ENCODE data around the gene RNF26.
A peak's percentile ranks its signal among the peaks of the same experiment; 100 is the strongest.

RNF26 gene

GRCh38 chr11:119320776-119321524 lies 13.4 kb upstream of the RNF26 start:
- peaks cover 12 to 34% of the 10 kb centered on the region in 2 donors for H3K4me1 ChIP-seq (ENCODE audit: control insufficient read depth in 2 of 2, insufficient read depth in 2 of 2, low read length in 2 of 2)
- H3K36me3 ChIP-seq (ENCODE audit: control insufficient read depth in 2 of 2, insufficient read depth in 2 of 2, low read length in 2 of 2): no peaks in the 10 kb centered on the region
- peak overlapping the region; percentile 44 to 70 for H3K4me3 ChIP-seq (ENCODE audit: low read length in 2 of 2)

GRCh38 chr11:119322360-119322739 lies 12.0 kb upstream of the RNF26 start:
- peak overlapping the region in 1 of 2 donors; percentile 13 for H3K27ac ChIP-seq (ENCODE audit: low read depth in 2 of 2, low read length in 2 of 2)

More at GRCh38 chr11:119320776-119321524, 13.4 kb upstream of the RNF26 start:
- peak overlapping the region; percentile 77 to 83 for H3K27ac ChIP-seq (ENCODE audit: low read depth in 2 of 2, low read length in 2 of 2)
- H3K9ac ChIP-seq (ENCODE audit: low read depth in 1 of 2, low read length in 2 of 2): peak overlapping the region; percentile 38 to 70
- no peaks in the 10 kb centered on the region for H3K9me3 ChIP-seq (ENCODE audit: control insufficient read depth in 2 of 2, low read length in 2 of 2)
- H3K27me3 ChIP-seq (ENCODE audit: control insufficient read depth in 2 of 2, insufficient read depth in 2 of 2, low read length in 2 of 2): peaks cover 10 to 32% of the 10 kb centered on the region in 2 donors

GRCh38 chr11:119322921-119323531 lies 11.3 kb upstream of the RNF26 start:
- H3K27ac ChIP-seq (ENCODE audit: low read depth in 2 of 2, low read length in 2 of 2): no peak overlapping the region
- no peak overlapping the region for H3K9ac ChIP-seq (ENCODE audit: low read depth in 1 of 2, low read length in 2 of 2)
- no peaks in the 10 kb centered on the region for H3K9me3 ChIP-seq (ENCODE audit: control insufficient read depth in 2 of 2, low read length in 2 of 2)
- peaks cover 2 to 25% of the 10 kb centered on the region in 2 donors for H3K27me3 ChIP-seq (ENCODE audit: control insufficient read depth in 2 of 2, insufficient read depth in 2 of 2, low read length in 2 of 2)
- peaks cover 11 to 24% of the 10 kb centered on the region in 2 donors for H3K4me1 ChIP-seq (ENCODE audit: control insufficient read depth in 2 of 2, insufficient read depth in 2 of 2, low read length in 2 of 2)
- H3K36me3 ChIP-seq (ENCODE audit: control insufficient read depth in 2 of 2, insufficient read depth in 2 of 2, low read length in 2 of 2): no peaks in the 10 kb centered on the region
- no peak overlapping the region for H3K4me3 ChIP-seq (ENCODE audit: low read length in 2 of 2)

More at GRCh38 chr11:119322360-119322739, 12.0 kb upstream of the RNF26 start:
- Histone ChIP-seq H3K4me1 (ENCODE audit: control insufficient read depth in 2 of 2, insufficient read depth in 2 of 2, low read length in 2 of 2) (peaks cover 11 to 29% of the 10 kb centered on the region in 2 donors), H3K27me3 (ENCODE audit: control insufficient read depth in 2 of 2, insufficient read depth in 2 of 2, low read length in 2 of 2) (peaks cover 4 to 25% of the 10 kb centered on the region in 2 donors), H3K9ac (ENCODE audit: low read depth in 1 of 2, low read length in 2 of 2) (no peak overlapping the region), H3K36me3 (ENCODE audit: control insufficient read depth in 2 of 2, insufficient read depth in 2 of 2, low read length in 2 of 2) (no peaks in the 10 kb centered on the region), H3K9me3 (ENCODE audit: control insufficient read depth in 2 of 2, low read length in 2 of 2) (no peaks in the 10 kb centered on the region), H3K4me3 (ENCODE audit: low read length in 2 of 2) (no peak overlapping the region)

GRCh38 chr11:119323532-119324033 lies 10.7 kb upstream of the RNF26 start:
- H3K36me3 ChIP-seq (ENCODE audit: control insufficient read depth in 2 of 2, insufficient read depth in 2 of 2, low read length in 2 of 2): no peaks in the 10 kb centered on the region
- peaks cover 11 to 22% of the 10 kb centered on the region in 2 donors for H3K4me1 ChIP-seq (ENCODE audit: control insufficient read depth in 2 of 2, insufficient read depth in 2 of 2, low read length in 2 of 2)
- H3K27me3 ChIP-seq (ENCODE audit: control insufficient read depth in 2 of 2, insufficient read depth in 2 of 2, low read length in 2 of 2): peaks cover 0 to 20% of the 10 kb centered on the region in 2 donors
- no peak overlapping the region for H3K9ac ChIP-seq (ENCODE audit: low read depth in 1 of 2, low read length in 2 of 2)
- no peaks in the 10 kb centered on the region for H3K9me3 ChIP-seq (ENCODE audit: control insufficient read depth in 2 of 2, low read length in 2 of 2)
- no peak overlapping the region for H3K4me3 ChIP-seq (ENCODE audit: low read length in 2 of 2)
- no peak overlapping the region for H3K27ac ChIP-seq (ENCODE audit: low read depth in 2 of 2, low read length in 2 of 2)

GRCh38 chr11:119324189-119324588 lies 10.1 kb upstream of the RNF26 start:
- H3K9ac ChIP-seq (ENCODE audit: low read depth in 1 of 2, low read length in 2 of 2): no peak overlapping the region
- no peak overlapping the region for H3K4me3 ChIP-seq (ENCODE audit: low read length in 2 of 2)
- H3K36me3 ChIP-seq (ENCODE audit: control insufficient read depth in 2 of 2, insufficient read depth in 2 of 2, low read length in 2 of 2): no peaks in the 10 kb centered on the region
- no peak overlapping the region for H3K27ac ChIP-seq (ENCODE audit: low read depth in 2 of 2, low read length in 2 of 2)
- H3K4me1 ChIP-seq (ENCODE audit: control insufficient read depth in 2 of 2, insufficient read depth in 2 of 2, low read length in 2 of 2): peaks cover 9 to 17% of the 10 kb centered on the region in 2 donors
- H3K9me3 ChIP-seq (ENCODE audit: control insufficient read depth in 2 of 2, low read length in 2 of 2): no peaks in the 10 kb centered on the region
- peaks cover 0 to 14% of the 10 kb centered on the region in 2 donors for H3K27me3 ChIP-seq (ENCODE audit: control insufficient read depth in 2 of 2, insufficient read depth in 2 of 2, low read length in 2 of 2)

GRCh38 chr11:119329320-119329719 lies 5.0 kb upstream of the RNF26 start:
- Histone ChIP-seq H3K27ac (ENCODE audit: low read depth in 2 of 2, low read length in 2 of 2) (no peak overlapping the region), H3K9me3 (ENCODE audit: control insufficient read depth in 2 of 2, low read length in 2 of 2) (no peaks in the 10 kb centered on the region), H3K27me3 (ENCODE audit: control insufficient read depth in 2 of 2, insufficient read depth in 2 of 2, low read length in 2 of 2) (peaks cover 0 to 6% of the 10 kb centered on the region in 2 donors), H3K4me1 (ENCODE audit: control insufficient read depth in 2 of 2, insufficient read depth in 2 of 2, low read length in 2 of 2) (peaks cover 3 to 4% of the 10 kb centered on the region in 2 donors), H3K9ac (ENCODE audit: low read depth in 1 of 2, low read length in 2 of 2) (no peak overlapping the region), H3K36me3 (ENCODE audit: control insufficient read depth in 2 of 2, insufficient read depth in 2 of 2, low read length in 2 of 2) (no peaks in the 10 kb centered on the region), H3K4me3 (ENCODE audit: low read length in 2 of 2) (no peak overlapping the region)

- Histone ChIP-seq H3K9ac (ENCODE audit: low read depth in 1 of 2, low read length in 2 of 2) (no peak overlapping the region), H3K9me3 (ENCODE audit: control insufficient read depth in 2 of 2, low read length in 2 of 2) (no peaks in the 10 kb centered on the region), H3K4me3 (ENCODE audit: low read length in 2 of 2) (no peak overlapping the region), H3K27me3 (ENCODE audit: control insufficient read depth in 2 of 2, insufficient read depth in 2 of 2, low read length in 2 of 2) (peaks cover 0 to 6% of the 10 kb centered on the region in 2 donors), H3K27ac (ENCODE audit: low read depth in 2 of 2, low read length in 2 of 2) (no peak overlapping the region), H3K4me1 (ENCODE audit: control insufficient read depth in 2 of 2, insufficient read depth in 2 of 2, low read length in 2 of 2) (peaks cover 9 to 11% of the 10 kb centered on the region in 2 donors), H3K36me3 (ENCODE audit: control insufficient read depth in 2 of 2, insufficient read depth in 2 of 2, low read length in 2 of 2) (no peaks in the 10 kb centered on the region)
These were observed 4.1 kb upstream of the RNF26 start for GRCh38 chr11:119330237-119330636.

GRCh38 chr11:119332111-119332765 lies 2.1 kb upstream of the RNF26 start:
- Histone ChIP-seq H3K4me3 (ENCODE audit: low read length in 2 of 2) (no peak overlapping the region), H3K36me3 (ENCODE audit: control insufficient read depth in 2 of 2, insufficient read depth in 2 of 2, low read length in 2 of 2) (peaks cover 2 to 3% of the 10 kb centered on the region in 2 donors), H3K9ac (ENCODE audit: low read depth in 1 of 2, low read length in 2 of 2) (no peak overlapping the region)

GRCh38 chr11:119335091-119335654 lies 846 bp downstream of the RNF26 start:
- peak overlapping the region; percentile 78 to 86 for H3K9ac ChIP-seq (ENCODE audit: low read depth in 1 of 2, low read length in 2 of 2)
- peaks cover 2 to 3% of the 10 kb centered on the region in 2 donors for H3K36me3 ChIP-seq (ENCODE audit: control insufficient read depth in 2 of 2, insufficient read depth in 2 of 2, low read length in 2 of 2)
- no peaks in the 10 kb centered on the region for H3K9me3 ChIP-seq (ENCODE audit: control insufficient read depth in 2 of 2, low read length in 2 of 2)
- no peak overlapping the region for H3K27ac ChIP-seq (ENCODE audit: low read depth in 2 of 2, low read length in 2 of 2)
- H3K4me1 ChIP-seq (ENCODE audit: control insufficient read depth in 2 of 2, insufficient read depth in 2 of 2, low read length in 2 of 2): peaks cover 23 to 27% of the 10 kb centered on the region in 2 donors
- peak overlapping the region; percentile 79 to 90 for H3K4me3 ChIP-seq (ENCODE audit: low read length in 2 of 2)
- peaks cover 5 to 8% of the 10 kb centered on the region in 2 donors for H3K27me3 ChIP-seq (ENCODE audit: control insufficient read depth in 2 of 2, insufficient read depth in 2 of 2, low read length in 2 of 2)

More at GRCh38 chr11:119332111-119332765, 2.1 kb upstream of the RNF26 start:
- Histone ChIP-seq H3K27me3 (ENCODE audit: control insufficient read depth in 2 of 2, insufficient read depth in 2 of 2, low read length in 2 of 2) (peaks cover 0 to 6% of the 10 kb centered on the region in 2 donors), H3K9me3 (ENCODE audit: control insufficient read depth in 2 of 2, low read length in 2 of 2) (no peaks in the 10 kb centered on the region), H3K27ac (ENCODE audit: low read depth in 2 of 2, low read length in 2 of 2) (no peak overlapping the region), H3K4me1 (ENCODE audit: control insufficient read depth in 2 of 2, insufficient read depth in 2 of 2, low read length in 2 of 2) (peaks cover 13 to 18% of the 10 kb centered on the region in 2 donors)
